K562 (cell line): Measurements from ENCODE around the gene NMT1. TPM values are rescaled to one million over a fixed set of nuclear protein-coding genes. Genes with fewer than 3 reads are reported as not detected.

Source experiments
- ADNP ChIP-seq: fragments of 200-800 bp; sonication (Bioruptor generic); IDR thresholded peaks from 2 replicates; pipeline ENCODE4 v1.6.1; 2016; ENCODE audit warnings: missing genetic modification characterization, missing compliant biosample characterization
- BRD9 ChIP-seq: fragments of 450-650 bp; IDR thresholded peaks from 2 replicates; pipeline ENCODE4 v1.6.1; 2018; ENCODE audit warnings: low read depth; ENCODE audit not compliant: partially characterized antibody
- CREM ChIP-seq: IDR thresholded peaks from 2 replicates; pipeline ENCODE4 v1.6.1; 2014; ENCODE audit warnings: antibody characterized with exemption, low read depth
- HDAC3 ChIP-seq: fragments of 450-650 bp; IDR thresholded peaks from 2 replicates; pipeline ENCODE4 v1.6.1; 2018; ENCODE audit warnings: borderline replicate concordance, mild to moderate bottlenecking, moderate library complexity; ENCODE audit not compliant: partially characterized antibody
- HES1 ChIP-seq: fragments of 450-650 bp; IDR thresholded peaks from 2 replicates; pipeline ENCODE4 v1.6.1; 2016; ENCODE audit warnings: low read depth, mild to moderate bottlenecking, moderate library complexity
- HNRNPUL1 ChIP-seq: fragments of 200-400 bp; formaldehyde crosslinking; IDR thresholded peaks from 2 replicates; pipeline ENCODE4 v1.6.1; 2017; ENCODE audit warnings: low read length
- RBFOX2 ChIP-seq: fragments of 200-400 bp; formaldehyde crosslinking; IDR thresholded peaks from 2 replicates; pipeline ENCODE4 v1.6.1; 2017; ENCODE audit warnings: low read depth, mild to moderate bottlenecking, low read length, moderate library complexity
- SUPT5H ChIP-seq: fragments of 450-650 bp; IDR thresholded peaks from 2 replicates; pipeline ENCODE4 v1.6.1; 2016
- THRB ChIP-seq: fragments of 450-650 bp; formaldehyde crosslinking; conservative IDR thresholded peaks from 2 replicates; pipeline ENCODE4 v1.4.0; 2022; ENCODE audit warnings: mild to moderate bottlenecking, missing genetic modification characterization
- ZBTB7A ChIP-seq: IDR thresholded peaks from 2 replicates; pipeline ENCODE4 v1.6.1; 2011; ENCODE audit warnings: low read depth, mild to moderate bottlenecking, low read length, moderate library complexity, borderline replicate concordance; ENCODE audit not compliant: control insufficient read depth
- polyA plus RNA-seq, 8 experiments: library from polyadenylated mRNA; depleted of rRNA in 4 of 8; stranded (reverse) in 5 of 8; unstranded in 3 of 8; fragments of >200 nt; fragmentation: Nextera tagmentation in 2 of 8; fragmentation: Illumina TruSeq in 1 of 8; extraction: Ambion mirVana in 2 of 8; extraction: Trizol in 1 of 8; gene quantifications; 2 replicates each; pipeline versions ENCODE4 v1.2.1 to v1.2.3, GENCODE V29; 2011 to 2014; ENCODE audit warnings: inconsistent platforms in 1 of 8, missing spikeins in 1 of 8
- total RNA-seq, 7 experiments: library from RNA; depleted of rRNA in 6 of 7; stranded (reverse); fragments of >200 nt in 6 of 7; fragmentation: Illumina TruSeq in 2 of 7; extraction: Trizol in 2 of 7; gene quantifications; 2 replicates each; pipeline versions ENCODE4 v1.2.1 to v1.2.3, GENCODE V29; 2011 to 2021; ENCODE audit warnings: low replicate concordance in 1 of 7

Gene NMT1
- total and polyA plus RNA-seq, 9 of the 15 experiments (the other 6 are each of a cell fraction or from before 2014, with no cell fraction given) = 86.7 to 569 (median 213) TPM

GRCh38 chr17:45127548-45128300 is 66.6 kb downstream of the NMT1 start (continued):
- TF ChIP-seq HES1 = no peak
- TF ChIP-seq ADNP (tag) = no peak
- TF ChIP-seq SUPT5H = no peak
- 0 out of 2 replicates have a peak, but pooled peaks have one; percentile 20 for TF ChIP-seq RBFOX2
- no peak for TF ChIP-seq HDAC3
- TF ChIP-seq THRB (CRISPR knock-in tag) = peak; percentile 50; the same call in 1 of the 2 replicates
- 0 out of 2 replicates have a peak, but pooled peaks have one; percentile 38 for TF ChIP-seq ZBTB7A
- TF ChIP-seq BRD9 = no peak
- no peak for TF ChIP-seq CREM
- TF ChIP-seq HNRNPUL1 = no peak
